GM21717 (cell line): ENCODE data around the gene UXT.
"Not testable (repeated sequence)": the region's sequence is repeated elsewhere in the genome, so short reads cannot be mapped to it uniquely, and the experiment has no call there.

Experiments used
- ATAC-seq: cut with Tn5 transposase; IDR thresholded peaks from one replicate; pipeline ENCODE4 v1.9.1; 2021; ENCODE audit warnings: mild to moderate bottlenecking, moderate library complexity; ENCODE audit not compliant: unreplicated experiment

The UXT gene

GRCh38 chrX:47658684-47659420 lies at the start of gene UXT:
TSS of gene UXT (minus strand) at chrX:47659180. CDS start at chrX:47658927, 253 bp downstream.
- ATAC-seq = peak; percentile 80

GRCh38 chrX:47707031-47707780 lies 48.2 kb upstream of the UXT start:
- ATAC-seq = no peak

GRCh38 chrX:47706575-47706974 lies 47.6 kb upstream of the UXT start:
- ATAC-seq = no peak

GRCh38 chrX:47704736-47705135 lies 45.8 kb upstream of the UXT start:
- no peak for ATAC-seq

GRCh38 chrX:47697181-47697580 lies 38.2 kb upstream of the UXT start:
- no peak for ATAC-seq

- ATAC-seq = no peak
Observed at GRCh38 chrX:47690175-47690574, 31.2 kb upstream of the UXT start.

GRCh38 chrX:47687263-47687662 lies 28.3 kb upstream of the UXT start:
- no peak for ATAC-seq

- ATAC-seq = no peak
Observed at GRCh38 chrX:47683829-47684205, 24.8 kb upstream of the UXT start.

- ATAC-seq = no peak
Observed at GRCh38 chrX:47683184-47683828, 24.3 kb upstream of the UXT start.

GRCh38 chrX:47675959-47676859 lies 17.2 kb upstream of the UXT start:
- ATAC-seq = not testable (repeated sequence)

GRCh38 chrX:47674776-47675175 lies 15.8 kb upstream of the UXT start:
- ATAC-seq = no peak

- not testable (repeated sequence) for ATAC-seq
Observed at GRCh38 chrX:47665797-47666196, 6.8 kb upstream of the UXT start.

GRCh38 chrX:47664737-47665136 lies 5.8 kb upstream of the UXT start:
- no peak for ATAC-seq

GRCh38 chrX:47662144-47662657 lies 3.2 kb upstream of the UXT start:
- no peak for ATAC-seq

GRCh38 chrX:47661539-47661938 lies 2.6 kb upstream of the UXT start:
- no peak for ATAC-seq

GRCh38 chrX:47659421-47659726 lies 394 bp upstream of the UXT start:
- no peak for ATAC-seq

GRCh38 chrX:47658301-47658683 lies 688 bp downstream of the UXT start:
- ATAC-seq = no peak

GRCh38 chrX:47651043-47651905 lies 7.7 kb downstream of the UXT start:
- no peak for ATAC-seq

- ATAC-seq = peak; percentile 89
Observed at GRCh38 chrX:47650164-47651042, 8.6 kb downstream of the UXT start, which contains the start of gene ELK1. TSS of gene ELK1 (minus strand) at chrX:47650563. CDS start at chrX:47641441, 9,122 bp downstream.
